ENCODE data around the gene SYNGR3. TPM values are rescaled to one million over a fixed set of nuclear protein-coding genes. Genes with fewer than 3 reads are reported as not detected.

The SYNGR3 gene, protein sequence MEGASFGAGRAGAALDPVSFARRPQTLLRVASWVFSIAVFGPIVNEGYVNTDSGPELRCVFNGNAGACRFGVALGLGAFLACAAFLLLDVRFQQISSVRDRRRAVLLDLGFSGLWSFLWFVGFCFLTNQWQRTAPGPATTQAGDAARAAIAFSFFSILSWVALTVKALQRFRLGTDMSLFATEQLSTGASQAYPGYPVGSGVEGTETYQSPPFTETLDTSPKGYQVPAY
- total RNA-seq: 10.0 and 11.3 TPM in 2 replicates

DNA sequence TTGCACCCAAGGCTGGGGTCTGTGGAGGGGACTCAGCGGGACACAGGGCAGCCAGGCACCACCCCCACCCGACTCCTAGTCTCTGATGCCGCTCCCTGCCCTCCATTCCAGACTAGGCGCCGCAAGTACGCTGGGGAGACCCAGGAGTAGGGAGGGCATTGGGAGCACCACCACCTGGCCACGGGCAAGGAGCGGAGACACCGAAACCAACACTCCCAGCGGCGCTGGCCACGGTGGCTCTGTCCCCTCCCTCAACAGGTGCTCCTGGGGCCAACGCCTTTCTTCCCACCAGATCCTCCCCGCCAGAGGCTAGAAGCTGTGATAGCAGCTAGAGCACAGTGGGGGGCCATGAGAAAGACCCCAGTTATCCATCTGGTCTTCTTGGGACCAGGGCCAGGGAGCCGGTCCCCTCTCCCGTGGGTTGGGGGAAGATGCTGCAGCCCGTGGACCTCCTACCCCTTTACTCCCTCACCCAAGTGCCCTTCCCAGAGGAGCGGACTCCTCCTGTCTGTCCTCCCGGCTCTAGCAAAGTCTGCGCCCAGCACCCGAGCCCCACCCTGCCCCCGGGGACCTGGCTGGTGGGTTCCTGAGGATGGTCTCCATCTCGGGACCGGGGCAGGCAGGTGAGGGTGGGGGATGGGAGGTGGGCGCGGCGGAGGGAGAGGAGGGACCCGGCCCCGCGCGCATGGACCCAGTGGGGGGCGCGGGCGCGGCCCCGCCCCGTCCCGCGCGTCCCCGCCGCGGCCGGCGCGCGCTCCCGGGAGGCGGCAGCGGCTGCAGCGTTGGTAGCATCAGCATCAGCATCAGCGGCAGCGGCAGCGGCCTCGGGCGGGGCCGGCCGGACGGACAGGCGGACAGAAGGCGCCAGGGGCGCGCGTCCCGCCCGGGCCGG, at the start of gene SYNGR3:
Gene SYNGR3, plus strand, starts transcription at position 762 of the 892 bp plus-strand sequence. CDS start 133 bp downstream, outside the sequence.
- peaks cover 16% of the 10 kb centered on the region for H3K36me3 Mint-ChIP-seq (ENCODE audit: low read depth)
- peak within 1 kb of the TSS; percentile 82 for H3K4me3 Mint-ChIP-seq
- ATAC-seq (ENCODE audit: low read depth) (no peak), DNase-seq (peak; percentile 38)
- CTCF ChIA-PET: interaction anchor here (1.9 kb wide), 1 partner anchor 14 kb away, joined by 4 read pairs; no protein-coding TSS in a partner anchor
- POLR2A ChIA-PET: interaction anchor here (0.7 to 21.9 kb wide), 8 partner anchors 8 to 226 kb away, joined by 3 to 351 read pairs (median 10); partner anchors contain the start of genes MLST8, NDUFB10, NOXO1 and PGP
- intact Hi-C loops (cut with micrococcal nuclease): loop anchor here (5.0 kb wide), 1 partner anchor 377 kb away; the partner anchor contains the start of genes CRAMP1 and IFT140
- peaks cover 38% of the 10 kb centered on the region for H3K4me1 Mint-ChIP-seq
- no peaks in the 10 kb centered on the region for H3K27me3 Mint-ChIP-seq
- H3K27ac Mint-ChIP-seq: peak within 1 kb of the TSS; percentile 88
- no peaks in the 10 kb centered on the region for H3K9me3 Mint-ChIP-seq
- TF ChIP-seq, protein P1, sequence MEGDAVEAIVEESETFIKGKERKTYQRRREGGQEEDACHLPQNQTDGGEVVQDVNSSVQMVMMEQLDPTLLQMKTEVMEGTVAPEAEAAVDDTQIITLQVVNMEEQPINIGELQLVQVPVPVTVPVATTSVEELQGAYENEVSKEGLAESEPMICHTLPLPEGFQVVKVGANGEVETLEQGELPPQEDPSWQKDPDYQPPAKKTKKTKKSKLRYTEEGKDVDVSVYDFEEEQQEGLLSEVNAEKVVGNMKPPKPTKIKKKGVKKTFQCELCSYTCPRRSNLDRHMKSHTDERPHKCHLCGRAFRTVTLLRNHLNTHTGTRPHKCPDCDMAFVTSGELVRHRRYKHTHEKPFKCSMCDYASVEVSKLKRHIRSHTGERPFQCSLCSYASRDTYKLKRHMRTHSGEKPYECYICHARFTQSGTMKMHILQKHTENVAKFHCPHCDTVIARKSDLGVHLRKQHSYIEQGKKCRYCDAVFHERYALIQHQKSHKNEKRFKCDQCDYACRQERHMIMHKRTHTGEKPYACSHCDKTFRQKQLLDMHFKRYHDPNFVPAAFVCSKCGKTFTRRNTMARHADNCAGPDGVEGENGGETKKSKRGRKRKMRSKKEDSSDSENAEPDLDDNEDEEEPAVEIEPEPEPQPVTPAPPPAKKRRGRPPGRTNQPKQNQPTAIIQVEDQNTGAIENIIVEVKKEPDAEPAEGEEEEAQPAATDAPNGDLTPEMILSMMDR (IDR thresholded peaks at IDR 0.05): no peak

DNA sequence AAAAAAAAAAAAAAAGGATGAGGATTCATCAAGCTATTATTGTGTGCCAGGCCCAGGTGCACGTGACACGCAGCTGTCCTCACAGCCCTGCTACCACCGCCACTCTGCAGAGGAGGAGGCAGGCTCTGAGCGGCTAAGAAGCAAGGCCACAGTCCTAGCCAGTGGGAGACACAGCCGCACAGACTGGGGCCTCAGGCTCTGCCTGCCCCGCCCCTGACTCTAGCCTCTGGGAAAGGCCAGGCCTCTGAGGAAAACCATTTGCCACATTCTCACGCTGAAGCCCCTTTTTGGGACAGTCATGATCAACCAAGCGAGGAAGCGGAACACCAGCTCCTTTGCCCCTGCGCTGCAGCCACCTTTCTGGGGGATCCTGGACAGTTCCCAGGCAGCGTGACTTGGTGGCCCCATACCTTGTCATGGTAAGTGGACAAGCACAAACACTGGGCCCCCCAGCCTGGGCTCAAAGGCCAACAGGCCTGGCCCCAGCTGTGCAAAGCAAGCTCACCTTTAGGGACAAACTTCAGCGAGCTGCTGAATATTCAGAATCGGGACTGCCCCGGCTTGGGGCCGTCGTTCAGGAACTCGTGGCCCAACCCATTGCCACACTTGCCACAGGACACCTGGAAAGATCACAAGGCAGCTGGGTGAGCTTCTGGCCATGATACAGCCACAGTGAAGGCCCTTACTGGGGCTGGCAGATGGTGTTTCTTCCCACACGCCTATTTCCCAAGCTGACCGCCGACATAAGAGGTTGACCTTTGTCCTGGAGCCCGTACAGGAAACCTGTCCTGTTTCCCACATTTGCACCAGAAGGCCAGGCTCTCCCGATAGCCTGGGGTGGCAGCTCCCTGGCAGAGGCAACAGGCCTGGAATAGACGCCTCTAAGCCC, 49.3 kb upstream of the SYNGR3 start:
- TF ChIP-seq, protein P1 (IDR thresholded peaks at IDR 0.05): no peak
- Mint-ChIP-seq H3K9me3 (no peaks in the 10 kb centered on the region), H3K36me3 (ENCODE audit: low read depth) (peaks cover 21% of the 10 kb centered on the region), H3K27me3 (no peaks in the 10 kb centered on the region), H3K4me3 (no peak overlapping the region), H3K27ac (no peak overlapping the region), H3K4me1 (peaks cover 30% of the 10 kb centered on the region)
- no peak for ATAC-seq (ENCODE audit: low read depth)
- no peak for DNase-seq
- ChIA-PET POLR2A (interaction anchor here (0.6 to 2.1 kb wide), 4 partner anchors 8 to 215 kb away, joined by 4 to 16 read pairs (median 8); partner anchors contain the start of genes RPS2 and TRAF7), CTCF (no interaction called here)
- intact Hi-C loops (cut with micrococcal nuclease): no loop called here

DNA sequence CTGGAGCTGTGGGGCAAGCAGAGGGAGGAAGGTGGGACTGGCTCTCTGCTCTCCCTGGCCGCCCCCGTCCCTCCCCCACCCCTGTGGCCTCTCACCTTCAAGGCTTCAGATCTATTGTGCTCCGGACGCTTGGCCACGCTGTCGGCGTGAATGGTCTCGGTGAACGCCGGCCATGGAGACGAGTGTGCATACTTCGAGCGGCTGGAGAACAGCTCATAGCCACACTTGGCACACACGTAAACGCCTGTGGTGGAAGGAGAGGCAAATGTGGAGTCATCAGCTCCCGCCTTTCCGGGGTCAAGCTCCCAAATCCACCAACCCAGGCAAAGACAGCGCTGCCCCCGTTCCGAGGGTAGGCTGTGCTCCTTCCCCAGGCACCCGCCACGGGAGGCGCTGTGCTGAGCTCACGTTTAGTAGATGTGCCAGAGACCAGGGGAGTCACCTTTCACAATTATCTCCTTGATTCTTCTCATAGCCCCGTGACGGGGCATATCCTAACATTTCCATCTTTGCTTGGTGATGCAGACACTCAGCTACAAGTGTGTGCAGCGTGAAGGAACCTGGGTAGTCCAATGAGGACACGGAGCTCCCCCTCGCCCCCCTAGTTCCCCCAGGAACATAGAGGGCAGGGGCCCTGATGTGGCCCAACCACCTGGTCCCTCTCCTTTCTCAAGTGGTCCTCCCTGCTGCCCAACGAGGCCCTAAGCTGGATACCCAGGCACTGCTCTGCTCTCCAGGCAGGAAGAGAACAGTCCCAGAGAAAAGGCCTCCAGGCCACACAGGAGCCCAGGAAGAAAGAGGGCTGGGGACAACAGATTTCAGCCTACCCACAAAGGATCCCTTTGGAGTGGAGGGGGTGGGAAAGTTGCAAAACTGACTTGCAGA, 48.4 kb upstream of the SYNGR3 start:
- Mint-ChIP-seq H3K27ac (peak overlapping the region; percentile 18), H3K9me3 (no peaks in the 10 kb centered on the region), H3K4me3 (peak overlapping the region; percentile 87), H3K36me3 (ENCODE audit: low read depth) (peaks cover 21% of the 10 kb centered on the region), H3K4me1 (peaks cover 30% of the 10 kb centered on the region), H3K27me3 (no peaks in the 10 kb centered on the region)
- ChIA-PET POLR2A (interaction anchor here (0.9 to 2.6 kb wide), 4 partner anchors 20 to 214 kb away, joined by 4 to 16 read pairs (median 10); partner anchors contain the start of genes RPS2, TBL3 and TRAF7), CTCF (no interaction called here)
- TF ChIP-seq, protein P1 (IDR thresholded peaks at IDR 0.05): no peak
- DNase-seq (no peak), ATAC-seq (ENCODE audit: low read depth) (no peak)
- intact Hi-C loops (cut with micrococcal nuclease): loop anchor here (2.0 kb wide), 1 partner anchor 13 kb away; no protein-coding TSS in a partner anchor

DNA sequence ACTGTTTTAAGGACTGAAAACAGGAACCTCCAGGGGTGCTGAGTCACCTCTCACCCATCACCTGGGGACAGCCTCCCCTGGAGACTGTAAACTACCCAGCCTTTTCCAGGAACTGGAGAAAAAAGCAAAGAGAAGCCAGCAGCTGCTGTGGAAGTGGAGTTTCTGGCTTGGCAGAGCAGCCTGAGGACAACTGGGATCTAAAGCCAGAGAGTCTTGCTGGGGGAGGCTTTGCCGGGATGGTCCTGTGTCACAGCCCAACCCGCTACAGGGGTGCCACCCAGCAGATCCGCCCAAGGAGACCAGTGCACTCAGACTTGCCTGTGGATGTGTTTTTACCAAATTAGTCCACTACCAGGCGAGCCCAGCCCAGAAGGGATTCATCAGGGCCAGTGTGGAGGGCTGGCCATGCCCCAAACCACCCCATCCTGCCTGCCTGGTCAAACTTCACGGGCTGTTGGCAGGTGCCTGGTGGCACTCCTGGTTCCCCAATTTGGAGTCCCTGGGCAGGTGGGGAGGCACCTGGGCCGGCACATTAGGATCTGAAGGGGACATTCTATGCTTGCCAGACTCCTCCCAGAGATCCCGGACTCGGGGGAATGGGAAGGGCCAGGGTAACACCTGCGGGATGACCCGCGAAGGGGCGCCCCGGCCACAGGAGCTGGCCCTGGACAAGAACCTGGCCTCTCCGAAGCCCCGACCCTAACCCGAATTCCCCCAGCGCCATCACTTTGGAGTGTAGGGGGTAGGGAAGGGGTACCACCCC, 47.5 kb upstream of the SYNGR3 start:
- no peak for DNase-seq
- intact Hi-C loops (cut with micrococcal nuclease): loop anchor here (2.0 kb wide), 1 partner anchor 13 kb away; no protein-coding TSS in a partner anchor
- Mint-ChIP-seq H3K27ac (no peak overlapping the region), H3K36me3 (ENCODE audit: low read depth) (peaks cover 18% of the 10 kb centered on the region), H3K4me1 (peaks cover 30% of the 10 kb centered on the region), H3K4me3 (peak overlapping the region; percentile 87), H3K27me3 (no peaks in the 10 kb centered on the region), H3K9me3 (no peaks in the 10 kb centered on the region)
- ChIA-PET CTCF (no interaction called here), POLR2A (interaction anchor here (1.5 to 2.6 kb wide), 4 partner anchors 15 to 29 kb away, joined by 4 to 44 read pairs (median 14); partner anchors contain the start of genes RPS2 and TBL3)
- TF ChIP-seq, protein P1 (IDR thresholded peaks at IDR 0.05): no peak
- ATAC-seq (ENCODE audit: low read depth): no peak

All from activated B cell treated with CpG ODN at 0.5 μM for 24 hours (primary cell).